Measurements from ENCODE around the gene MON2.

- TF ChIP-seq CTCF (conservative IDR thresholded peaks at IDR 0.05 in 1 of 2, IDR thresholded peaks at IDR 0.05 in 1 of 2; ENCODE audit: extremely low read depth in 1 of 2, insufficient read depth in 1 of 2, low read depth in 1 of 2, low read length in 2 of 2) (no peak), EZH2 (IDR thresholded peaks at IDR 0.05; ENCODE audit: borderline replicate concordance, low read length) (no peak)
Observed at GRCh38 chr12:62622177-62622576, 155.6 kb downstream of the MON2 start.
